Body of pancreas (tissue), 4 donors: ENCODE results near the gene DCLK2. TPM values are rescaled to one million over a fixed set of nuclear protein-coding genes. Genes with fewer than 3 reads are reported as not detected.

Experiments
- ATAC-seq: fragments of 150-250 bp; one replicate; pipeline ENCODE4 v1.9.1; 2016
- DNase-seq, 4 donors: peaks; one replicate each; pipeline ENCODE4 v3.0.0-alpha.2; 2019
- H3K27ac ChIP-seq, 4 donors: fragments of 200-600 bp; sonication (generic); 1 replicate in 3 of 4; 2 replicates in 1 of 4; pipeline versions ENCODE4 v1.5.1 to v1.6.1; 2016 to 2019; ENCODE audit warnings: mild to moderate bottlenecking in 1 of 4, mixed read lengths in 1 of 4, moderate library complexity in 1 of 4
- H3K27me3 ChIP-seq, 2 donors: fragments of 200-600 bp; sonication (generic); one replicate each; pipeline ENCODE4 v1.6.0; 2016; ENCODE audit warnings: mild to moderate bottlenecking in 1 of 2
- H3K36me3 ChIP-seq, 2 donors: fragments of 200-600 bp; sonication (generic); replicated peaks in 1 of 2; 2 replicates each; pipeline ENCODE4 v1.5.1; 2016; ENCODE audit warnings: low read depth in 2 of 2; ENCODE audit not compliant: insufficient read depth in 1 of 2
- H3K4me1 ChIP-seq: fragments of 200-600 bp; sonication (generic); one replicate; pipeline ENCODE4 v1.6.0; 2016
- H3K4me3 ChIP-seq, 2 donors: fragments of 200-600 bp; sonication (generic); 1 replicate in 1 of 2; 2 replicates in 1 of 2; pipeline ENCODE4 v1.5.1; 2016 to 2019
- H3K9me3 ChIP-seq, 3 donors: fragments of 200-600 bp; sonication (generic); 1 replicate in 2 of 3; 2 replicates in 1 of 3; pipeline ENCODE4 v1.5.1; 2016
- CTCF ChIP-seq, 7 experiments: fragments of 450-650 bp in 4 of 7; fragments of 200-600 bp in 3 of 7; sonication (generic) in 3 of 7; IDR thresholded peaks; one replicate each; pipeline ENCODE4 v1.5.1; 2016 to 2019; ENCODE audit warnings: antibody characterized with exemption in 7 of 7
- POLR2A ChIP-seq, 3 donors: fragments of 450-650 bp; IDR thresholded peaks; one replicate each; pipeline ENCODE4 v1.6.1; 2016; ENCODE audit warnings: antibody characterized with exemption in 3 of 3, mild to moderate bottlenecking in 2 of 3
- whole genome bisulfite sequencing, 2 donors: methylation state at CpG; one replicate each; pipeline ENCODE4 v1.1.5; 2017; 5-methylcytosine and 5-hydroxymethylcytosine counted together
- intact Hi-C: fragments of 100-400 bp; cut with DNase I; formaldehyde crosslinking; loops from one replicate; pipeline ENCODE4 v1.15.1; 2023
- total RNA-seq, 2 donors: library from RNA; depleted of rRNA; stranded (reverse); fragments of >200 nt; gene quantifications; one replicate each; pipeline ENCODE4 v1.1.0, GENCODE V29; 2016

DCLK2 gene
- total RNA-seq, 2 donors from 2014 or later = 3.6 to 4.6 TPM

DNA sequence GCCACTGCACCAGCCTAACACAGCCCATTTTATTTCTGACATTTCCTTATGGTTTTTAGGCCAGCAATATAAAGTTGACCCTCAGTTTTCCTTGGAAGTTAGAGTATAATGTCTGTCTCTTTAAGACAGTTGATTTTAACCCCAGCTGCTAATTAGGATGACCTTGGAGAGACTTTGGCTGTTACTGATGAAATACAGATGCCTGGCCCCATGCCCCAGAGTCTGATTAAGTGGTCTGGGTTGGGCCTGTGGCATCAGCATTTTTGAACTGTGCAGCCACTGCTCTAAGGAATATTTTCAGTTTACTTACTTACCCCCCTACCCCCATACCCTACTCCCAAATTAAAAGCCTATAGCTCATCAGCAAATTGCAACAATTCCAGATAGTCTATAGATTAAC, 85.8 kb downstream of the DCLK2 start:
- ATAC-seq = no peak
- TF ChIP-seq POLR2A (IDR thresholded peaks at IDR 0.05) (no peak), CTCF (IDR thresholded peaks at IDR 0.05) (no peak)
- no peak for DNase-seq
- no peak overlapping the region for H3K4me3 ChIP-seq
- no peaks in the 10 kb centered on the region for H3K9me3 ChIP-seq
- no peaks in the 10 kb centered on the region for H3K4me1 ChIP-seq
- no peak overlapping the region for H3K27ac ChIP-seq
- no peaks in the 10 kb centered on the region for H3K36me3 ChIP-seq
- no peaks in the 10 kb centered on the region for H3K27me3 ChIP-seq
- intact Hi-C loops = no loop called here

- Histone ChIP-seq H3K4me1 (no peaks in the 10 kb centered on the region), H3K9me3 (no peaks in the 10 kb centered on the region), H3K27ac (no peak overlapping the region), H3K36me3 (no peaks in the 10 kb centered on the region), H3K27me3 (no peaks in the 10 kb centered on the region), H3K4me3 (no peak overlapping the region)
- intact Hi-C loops = no loop called here
- WGBS, 2 donors = 95% methylated on average over 3 of the region's 3 CpGs
- DNase-seq = no peak
- no peak for ATAC-seq
- TF ChIP-seq CTCF (IDR thresholded peaks at IDR 0.05) = no peak
- TF ChIP-seq POLR2A (IDR thresholded peaks at IDR 0.05) = no peak
These were observed 86.8 kb downstream of the DCLK2 start for GRCh38 chr4:150164956-150165629.

DNA sequence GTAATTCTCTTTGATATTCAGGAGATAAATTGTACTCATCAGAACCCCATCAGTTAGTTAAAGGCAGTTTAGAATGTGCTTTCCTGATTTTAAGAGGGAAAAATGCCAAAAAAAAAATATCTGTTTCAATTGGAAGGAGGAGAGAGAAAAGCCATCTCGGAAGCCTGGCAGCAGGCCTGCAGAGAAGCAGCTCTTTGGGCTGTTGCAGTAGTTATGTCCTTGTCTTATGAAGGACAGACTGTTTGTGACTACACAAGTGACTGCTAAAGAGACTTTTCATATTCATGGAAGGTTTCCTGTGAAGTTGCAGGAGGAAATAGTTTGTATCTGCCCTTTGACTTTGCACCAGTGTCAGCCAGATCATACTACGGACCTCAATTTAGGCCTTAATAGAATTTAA, 88.8 kb downstream of the DCLK2 start:
- Histone ChIP-seq H3K36me3 (no peaks in the 10 kb centered on the region), H3K9me3 (no peaks in the 10 kb centered on the region), H3K4me1 (no peaks in the 10 kb centered on the region), H3K27ac (no peak overlapping the region), H3K4me3 (no peak overlapping the region), H3K27me3 (no peaks in the 10 kb centered on the region)
- ATAC-seq (no peak), DNase-seq (no peak)
- TF ChIP-seq POLR2A (IDR thresholded peaks at IDR 0.05) (no peak), CTCF (IDR thresholded peaks at IDR 0.05) (no peak)
- intact Hi-C loops = no loop called here
- WGBS, 2 donors = 71 to 82% methylated on average over 2 of the region's 2 CpGs

DNA sequence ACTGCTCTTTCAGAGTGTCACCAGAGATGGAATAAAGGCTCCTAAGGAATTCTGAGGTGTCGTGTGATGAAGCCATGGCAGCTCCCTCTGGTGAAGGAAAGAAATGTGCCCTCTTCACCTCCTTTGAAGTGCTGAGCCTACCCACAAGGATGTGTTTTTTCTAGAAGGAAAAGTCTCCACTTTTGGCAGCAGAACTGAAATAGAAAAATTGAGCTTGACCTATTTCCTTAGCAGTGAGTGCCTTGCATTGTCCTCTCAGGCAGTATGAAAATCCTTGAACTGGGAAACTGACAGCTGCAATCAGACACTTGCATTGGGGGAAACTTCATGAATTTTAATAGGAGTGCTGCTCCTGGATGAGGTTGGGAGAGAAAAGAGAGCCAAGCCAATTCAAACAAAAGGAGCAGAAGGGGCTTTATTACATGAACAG, 95.2 kb downstream of the DCLK2 start:
- WGBS, 2 donors = 83 to 94% methylated on average over 1 of the region's 1 CpG
- H3K4me3 ChIP-seq = no peak overlapping the region
- no peaks in the 10 kb centered on the region for H3K36me3 ChIP-seq
- H3K4me1 ChIP-seq = peaks cover 9% of the 10 kb centered on the region
- DNase-seq (no peak), ATAC-seq (no peak)
- H3K27ac ChIP-seq = peak overlapping the region in 2 of 4 donors; percentile 1 to 23
- TF ChIP-seq CTCF (IDR thresholded peaks at IDR 0.05) (no peak), POLR2A (IDR thresholded peaks at IDR 0.05) (no peak)
- no peaks in the 10 kb centered on the region for H3K27me3 ChIP-seq
- H3K9me3 ChIP-seq = no peaks in the 10 kb centered on the region
- intact Hi-C loops = no loop called here

DNA sequence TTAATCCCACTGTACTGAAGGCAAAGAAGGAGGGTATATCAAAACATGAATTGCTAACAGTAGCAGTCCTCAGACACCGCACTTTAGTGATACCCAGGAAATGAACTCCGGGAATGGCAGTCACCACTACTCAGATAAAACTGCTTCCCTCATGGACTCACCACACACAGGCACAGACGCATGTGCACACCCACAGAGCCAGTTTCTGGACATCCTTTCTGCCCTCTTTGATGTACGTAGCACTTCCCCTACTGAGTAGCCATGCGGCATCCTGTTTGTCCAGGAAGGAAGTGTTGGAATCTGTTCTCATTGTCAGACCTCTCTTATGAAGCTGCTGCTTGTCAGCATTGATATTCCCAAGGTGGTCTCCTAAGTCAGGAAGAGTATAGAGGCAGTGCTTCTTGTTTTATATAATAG, 95.7 kb downstream of the DCLK2 start:
- Histone ChIP-seq H3K36me3 (no peaks in the 10 kb centered on the region), H3K27ac (peak overlapping the region in 1 of 4 donors; percentile 23), H3K27me3 (no peaks in the 10 kb centered on the region), H3K9me3 (no peaks in the 10 kb centered on the region), H3K4me1 (peaks cover 9% of the 10 kb centered on the region), H3K4me3 (no peak overlapping the region)
- no peak for DNase-seq
- intact Hi-C loops = no loop called here
- peak; percentile 52 for ATAC-seq
- TF ChIP-seq POLR2A (IDR thresholded peaks at IDR 0.05) (no peak), CTCF (IDR thresholded peaks at IDR 0.05) (no peak)
- WGBS, 2 donors = 79 to 80% methylated on average over 4 to 5 of the region's 5 CpGs
